BLaER1 treated with 17β-estradiol and CSF1 and Interleukin-3, amounts not matched to agents 10 nM and 100 nM (cell line): ENCODE data around the gene AK5.
A peak's percentile ranks its signal among the peaks of the same experiment; 100 is the strongest.

Source experiments
- H3K27ac ChIP-seq, 11 experiments: shearing (Covaris generic); formaldehyde crosslinking; 2 replicates each; pipeline ENCODE4 v1.8.1; 2022
- H3K27me3 ChIP-seq, 11 experiments: shearing (Covaris generic); formaldehyde crosslinking; 2 replicates each; pipeline ENCODE4 v1.8.1; 2022
- H3K36me3 ChIP-seq, 11 experiments: shearing (Covaris generic); formaldehyde crosslinking; 2 replicates each; pipeline ENCODE4 v1.8.1; 2022
- H3K4me1 ChIP-seq, 10 experiments: shearing (Covaris generic); formaldehyde crosslinking; 2 replicates each; pipeline ENCODE4 v1.8.1; 2022
- H3K4me2 ChIP-seq, 11 experiments: shearing (Covaris generic); formaldehyde crosslinking; 2 replicates each; pipeline ENCODE4 v1.8.1; 2022
- H3K4me3 ChIP-seq, 10 experiments: shearing (Covaris generic); formaldehyde crosslinking; 2 replicates each; pipeline ENCODE4 v1.8.1; 2022
- H3K9ac ChIP-seq, 11 experiments: shearing (Covaris generic); formaldehyde crosslinking; 2 replicates each; pipeline ENCODE4 v1.8.1; 2022
- H3K9me3 ChIP-seq, 11 experiments: shearing (Covaris generic); formaldehyde crosslinking; replicated peaks in 1 of 11; 2 replicates each; pipeline ENCODE4 v1.8.1; 2022
- H4K20me1 ChIP-seq, 11 experiments: shearing (Covaris generic); formaldehyde crosslinking; 2 replicates each; pipeline ENCODE4 v1.8.1; 2022
- Cebpa-rat ChIP-seq, 11 experiments: shearing (Covaris generic); IDR thresholded peaks; 2 replicates each; pipeline ENCODE4 v1.8.1; 2022

The AK5 gene

DNA sequence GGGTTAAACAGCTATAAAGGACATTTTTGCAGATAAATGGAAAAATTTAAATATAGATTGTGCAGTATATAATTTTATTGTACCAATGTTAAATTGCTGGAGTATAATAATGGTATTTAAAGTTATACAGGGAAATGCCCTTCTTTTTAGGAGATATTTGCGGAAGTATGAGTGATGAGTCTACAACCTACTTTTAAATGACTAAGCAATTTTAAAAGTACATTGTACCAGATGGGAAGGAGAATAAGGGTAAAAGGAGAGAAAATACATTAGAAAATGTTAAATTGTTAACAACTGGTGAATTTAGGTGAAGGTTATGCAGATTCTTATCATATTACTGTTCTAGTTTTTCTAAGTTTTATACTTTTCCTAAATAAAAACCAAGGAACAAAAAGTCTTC lies 308.8 kb downstream of the AK5 start:
- Histone ChIP-seq H3K27me3 (no peaks in the 10 kb centered on the region), H3K36me3 (peaks cover 20 to 71% (median 40%) of the 10 kb centered on the region in 11 experiments), H3K4me1 (peaks cover 0 to 7% (median 0%) of the 10 kb centered on the region in 10 experiments; a peak in 2 of 20 replicates), H3K4me2 (no peak overlapping the region), H4K20me1 (peaks cover 0 to 13% (median 0%) of the 10 kb centered on the region in 11 experiments; a peak in 3 of 22 replicates), H3K4me3 (no peak overlapping the region), H3K9me3 (0 out of 22 replicates have a peak, but pooled peaks cover 0 to 4% (median 0%) of the 10 kb centered on the region in 11 experiments), H3K27ac (peak overlapping the region in 1 of 11 experiments; percentile 42; a peak in 1 of 22 replicates), H3K9ac (no peak overlapping the region)
- TF ChIP-seq Cebpa-rat (IDR thresholded peaks at IDR 0.05) = no peak

GRCh38 chr1:77592906-77593305 lies 311.1 kb downstream of the AK5 start:
- H3K36me3 ChIP-seq = peaks cover 27 to 82% (median 51%) of the 10 kb centered on the region in 11 experiments
- TF ChIP-seq Cebpa-rat (IDR thresholded peaks at IDR 0.05) = no peak
- no peak overlapping the region for H3K4me3 ChIP-seq
- H3K9me3 ChIP-seq = peaks cover 0 to 16% (median 11%) of the 10 kb centered on the region in 11 experiments; a peak in 14 of 22 replicates
- H4K20me1 ChIP-seq = 0 out of 22 replicates have a peak, but pooled peaks cover 0 to 9% (median 0%) of the 10 kb centered on the region in 11 experiments
- no peak overlapping the region for H3K27ac ChIP-seq
- H3K9ac ChIP-seq = no peak overlapping the region
- no peaks in the 10 kb centered on the region for H3K27me3 ChIP-seq
- no peak overlapping the region for H3K4me2 ChIP-seq
- peaks cover 0 to 7% (median 0%) of the 10 kb centered on the region in 10 experiments; a peak in 2 of 20 replicates for H3K4me1 ChIP-seq

- H3K9me3 ChIP-seq = peaks cover 0 to 19% (median 11%) of the 10 kb centered on the region in 11 experiments; a peak in 14 of 22 replicates
- H3K4me1 ChIP-seq = peaks cover 0 to 7% (median 0%) of the 10 kb centered on the region in 10 experiments; a peak in 2 of 20 replicates
- peaks cover 24 to 75% (median 49%) of the 10 kb centered on the region in 11 experiments; a peak in 21 of 22 replicates for H3K36me3 ChIP-seq
- H3K4me3 ChIP-seq = no peak overlapping the region
- TF ChIP-seq Cebpa-rat (IDR thresholded peaks at IDR 0.05) = no peak
- H3K4me2 ChIP-seq = no peak overlapping the region
- no peaks in the 10 kb centered on the region for H3K27me3 ChIP-seq
- H3K27ac ChIP-seq = no peak overlapping the region
- H3K9ac ChIP-seq = no peak overlapping the region
- 0 out of 22 replicates have a peak, but pooled peaks cover 0 to 9% (median 0%) of the 10 kb centered on the region in 11 experiments for H4K20me1 ChIP-seq
These were observed 312.7 kb downstream of the AK5 start for GRCh38 chr1:77594366-77595112.

DNA sequence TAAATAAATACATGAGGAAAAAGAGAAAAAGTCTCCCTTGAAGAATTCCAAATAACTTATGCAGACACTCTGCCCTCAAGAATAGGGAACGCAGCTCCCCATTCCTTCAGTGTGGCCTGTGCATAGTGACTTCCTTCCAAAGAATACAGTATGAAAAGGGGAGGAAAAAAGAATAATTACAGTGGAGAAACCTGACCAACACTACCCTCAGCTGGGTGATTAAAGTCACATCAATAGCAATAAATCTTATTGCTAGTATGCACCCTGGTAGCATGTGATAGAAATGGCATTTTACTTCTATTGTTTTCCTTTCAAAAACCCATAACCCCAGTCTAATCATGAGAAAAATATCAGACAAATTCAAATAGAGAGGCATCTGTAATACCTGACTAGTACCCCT lies 315.5 kb downstream of the AK5 start:
- peaks cover 0 to 19% (median 10%) of the 10 kb centered on the region in 11 experiments; a peak in 14 of 22 replicates for H3K9me3 ChIP-seq
- H3K27ac ChIP-seq = no peak overlapping the region
- no peak overlapping the region for H3K9ac ChIP-seq

GRCh38 chr1:77605246-77606026 lies 323.6 kb downstream of the AK5 start:
- no peak overlapping the region; a peak in 1 of 22 replicates for H3K27ac ChIP-seq
- H3K9ac ChIP-seq = no peak overlapping the region
- H3K4me2 ChIP-seq = peak overlapping the region in 1 of 11 experiments; percentile 21; a peak in 1 of 22 replicates
- H3K27me3 ChIP-seq = no peaks in the 10 kb centered on the region
- peaks cover 25 to 39% (median 31%) of the 10 kb centered on the region in 11 experiments for H3K9me3 ChIP-seq
- no peak for TF ChIP-seq Cebpa-rat (IDR thresholded peaks at IDR 0.05)
- peaks cover 61 to 95% (median 71%) of the 10 kb centered on the region in 11 experiments for H3K36me3 ChIP-seq
- H3K4me3 ChIP-seq = no peak overlapping the region
- peaks cover 0 to 10% (median 0%) of the 10 kb centered on the region in 11 experiments; a peak in 8 of 22 replicates for H4K20me1 ChIP-seq
- H3K4me1 ChIP-seq = peaks cover 0 to 13% (median 0%) of the 10 kb centered on the region in 10 experiments; a peak in 2 of 20 replicates

More for the DNA sequence above, 315.5 kb downstream of the AK5 start:
- peaks cover 0 to 4% (median 0%) of the 10 kb centered on the region in 11 experiments; a peak in 4 of 22 replicates for H4K20me1 ChIP-seq
- H3K4me3 ChIP-seq = no peak overlapping the region
- no peaks in the 10 kb centered on the region for H3K27me3 ChIP-seq
- no peak overlapping the region for H3K4me2 ChIP-seq
- H3K36me3 ChIP-seq = peaks cover 21 to 70% (median 44%) of the 10 kb centered on the region in 11 experiments; a peak in 21 of 22 replicates
- no peaks in the 10 kb centered on the region for H3K4me1 ChIP-seq
- TF ChIP-seq Cebpa-rat (IDR thresholded peaks at IDR 0.05) = no peak

DNA sequence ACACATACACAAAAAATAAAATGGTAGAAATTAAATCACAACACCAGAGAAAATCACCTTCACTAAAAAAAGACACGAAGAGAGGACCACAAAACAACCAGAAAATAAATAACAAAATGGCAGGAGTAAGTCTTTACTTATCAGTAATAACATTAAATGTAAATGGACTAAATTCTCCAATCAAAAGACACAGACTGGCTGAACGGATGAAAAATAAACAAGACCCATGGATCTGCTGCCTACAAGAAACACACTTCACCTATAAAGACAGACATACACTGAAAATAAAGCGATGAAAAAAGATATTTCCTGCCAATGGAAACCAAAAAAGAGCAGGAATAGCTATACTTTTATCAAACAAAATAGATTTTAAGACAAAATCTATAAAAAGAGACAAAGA lies 327.1 kb downstream of the AK5 start:
- H3K27ac ChIP-seq = no peak overlapping the region
- H3K9ac ChIP-seq = no peak overlapping the region
- H4K20me1 ChIP-seq = peaks cover 0 to 10% (median 0%) of the 10 kb centered on the region in 11 experiments; a peak in 7 of 22 replicates
- H3K36me3 ChIP-seq = peaks cover 59 to 97% (median 69%) of the 10 kb centered on the region in 11 experiments
- TF ChIP-seq Cebpa-rat (IDR thresholded peaks at IDR 0.05) = no peak
- H3K4me1 ChIP-seq = peaks cover 0 to 13% (median 0%) of the 10 kb centered on the region in 10 experiments; a peak in 2 of 20 replicates
- H3K27me3 ChIP-seq = no peaks in the 10 kb centered on the region
- peaks cover 38 to 57% (median 50%) of the 10 kb centered on the region in 11 experiments for H3K9me3 ChIP-seq
- H3K4me3 ChIP-seq = no peak overlapping the region
- H3K4me2 ChIP-seq = no peak overlapping the region
